T-helper 2 cell treated with Interferon-gamma antibody and Interleukin-4, amounts not matched to agents 5 μg/mL and 100 μg/mL, for 36 hours (primary cell): ENCODE results near the gene SPTBN5.

ENCODE experiments used
- DNase-seq: peaks from one replicate; pipeline ENCODE4 v3.0.0; 2021; ENCODE audit warnings: low spot score
- H3K27ac Mint-ChIP-seq: one replicate; pipeline ENCODE4 v1.8.0; 2021; ENCODE audit warnings: mild to moderate bottlenecking, mixed read lengths
- H3K27me3 Mint-ChIP-seq: one replicate; pipeline ENCODE4 v1.8.0; 2021; ENCODE audit warnings: low read depth, mixed read lengths
- H3K36me3 Mint-ChIP-seq: one replicate; pipeline ENCODE4 v1.8.0; 2021; ENCODE audit warnings: low read depth, mixed read lengths
- H3K4me1 Mint-ChIP-seq: one replicate; pipeline ENCODE4 v1.8.0; 2021; ENCODE audit warnings: low read depth, mixed read lengths
- H3K4me3 Mint-ChIP-seq: one replicate; pipeline ENCODE4 v1.8.0; 2022; ENCODE audit warnings: mild to moderate bottlenecking, moderate library complexity, mixed read lengths
- H3K9me3 Mint-ChIP-seq: one replicate; pipeline ENCODE4 v1.8.0; 2021; ENCODE audit warnings: mixed read lengths

Gene SPTBN5

DNA sequence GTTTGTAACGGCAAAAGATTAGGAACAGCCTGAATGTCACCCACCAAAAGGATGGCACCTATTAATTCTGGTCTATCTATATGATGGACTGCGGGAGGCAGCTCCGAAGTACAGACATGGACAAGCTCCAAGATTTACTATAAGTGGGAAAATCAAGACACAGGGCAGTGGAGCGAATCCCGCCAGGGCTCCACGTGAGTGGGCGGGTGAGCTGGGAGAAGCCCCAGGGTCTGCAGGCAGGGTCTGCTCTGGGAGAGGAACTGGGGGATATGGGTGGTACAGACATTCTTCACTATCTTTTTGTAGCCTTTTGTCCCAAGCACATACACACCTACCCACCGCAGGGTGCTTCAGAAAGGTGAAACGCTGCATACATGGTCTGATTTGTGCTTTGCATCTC, 38.2 kb upstream of the SPTBN5 start:
- no peak overlapping the region for H3K27ac Mint-ChIP-seq
- H3K9me3 Mint-ChIP-seq, result peaks cover 4% of the 10 kb centered on the region
- H3K27me3 Mint-ChIP-seq, result no peaks in the 10 kb centered on the region
- H3K4me1 Mint-ChIP-seq, result peaks cover 35% of the 10 kb centered on the region
- no peak overlapping the region for H3K4me3 Mint-ChIP-seq
- peaks cover 2% of the 10 kb centered on the region for H3K36me3 Mint-ChIP-seq
- no peak for DNase-seq

DNA sequence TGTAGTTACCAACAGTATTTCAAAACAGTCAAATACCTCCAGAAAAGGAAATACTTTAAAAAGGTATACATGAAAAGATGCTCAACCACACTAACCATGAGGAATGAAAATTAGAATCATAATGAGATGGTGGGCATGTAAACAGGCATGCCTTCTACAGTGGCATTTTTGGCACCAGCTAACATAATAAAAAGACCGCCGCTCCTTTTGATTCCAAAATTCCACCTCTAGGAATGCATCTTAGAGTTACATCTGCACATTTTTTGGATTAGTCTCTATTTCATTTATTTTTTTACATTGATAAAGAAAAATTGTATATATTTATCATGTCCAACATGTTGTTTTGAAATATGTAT, 37.0 kb upstream of the SPTBN5 start:
- Mint-ChIP-seq H3K9me3 (peaks cover 4% of the 10 kb centered on the region), H3K36me3 (no peaks in the 10 kb centered on the region), H3K4me3 (no peak overlapping the region), H3K4me1 (peaks cover 31% of the 10 kb centered on the region), H3K27me3 (no peaks in the 10 kb centered on the region), H3K27ac (no peak overlapping the region)
- DNase-seq, result no peak

DNA sequence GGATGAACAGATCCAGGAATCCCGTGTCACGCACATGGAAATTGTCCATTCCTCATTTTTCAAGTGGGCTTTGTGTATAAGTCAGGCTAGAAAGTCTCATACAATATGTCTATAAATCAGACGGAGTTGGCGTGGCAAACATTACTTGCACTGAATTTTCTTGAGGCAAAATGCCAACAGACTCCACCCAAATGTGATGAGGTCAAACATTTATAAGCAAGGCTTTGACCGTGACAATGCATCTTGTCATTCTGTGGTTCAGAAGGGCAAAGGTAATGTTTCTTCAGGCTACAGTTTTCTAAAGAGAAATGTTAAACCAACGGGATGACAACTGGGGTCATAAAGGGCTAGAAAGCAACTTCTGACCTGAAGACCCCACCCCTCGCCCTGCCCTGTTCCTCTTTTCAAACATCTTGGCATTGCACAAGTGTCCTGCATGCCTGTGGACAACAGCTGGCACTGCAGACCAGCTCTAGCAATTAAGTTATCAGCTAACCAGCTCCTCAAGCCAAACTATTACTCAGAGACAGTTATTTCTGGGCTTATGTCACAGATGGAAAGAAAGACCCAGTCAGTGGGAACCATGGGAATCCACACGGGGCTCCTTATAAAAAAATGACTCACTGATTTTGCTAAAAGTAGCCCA, 36.5 kb upstream of the SPTBN5 start:
- no peak for DNase-seq
- no peak overlapping the region for H3K27ac Mint-ChIP-seq
- no peaks in the 10 kb centered on the region for H3K9me3 Mint-ChIP-seq
- peaks cover 26% of the 10 kb centered on the region for H3K4me1 Mint-ChIP-seq
- H3K36me3 Mint-ChIP-seq, result no peaks in the 10 kb centered on the region
- H3K27me3 Mint-ChIP-seq, result no peaks in the 10 kb centered on the region
- no peak overlapping the region for H3K4me3 Mint-ChIP-seq

DNA sequence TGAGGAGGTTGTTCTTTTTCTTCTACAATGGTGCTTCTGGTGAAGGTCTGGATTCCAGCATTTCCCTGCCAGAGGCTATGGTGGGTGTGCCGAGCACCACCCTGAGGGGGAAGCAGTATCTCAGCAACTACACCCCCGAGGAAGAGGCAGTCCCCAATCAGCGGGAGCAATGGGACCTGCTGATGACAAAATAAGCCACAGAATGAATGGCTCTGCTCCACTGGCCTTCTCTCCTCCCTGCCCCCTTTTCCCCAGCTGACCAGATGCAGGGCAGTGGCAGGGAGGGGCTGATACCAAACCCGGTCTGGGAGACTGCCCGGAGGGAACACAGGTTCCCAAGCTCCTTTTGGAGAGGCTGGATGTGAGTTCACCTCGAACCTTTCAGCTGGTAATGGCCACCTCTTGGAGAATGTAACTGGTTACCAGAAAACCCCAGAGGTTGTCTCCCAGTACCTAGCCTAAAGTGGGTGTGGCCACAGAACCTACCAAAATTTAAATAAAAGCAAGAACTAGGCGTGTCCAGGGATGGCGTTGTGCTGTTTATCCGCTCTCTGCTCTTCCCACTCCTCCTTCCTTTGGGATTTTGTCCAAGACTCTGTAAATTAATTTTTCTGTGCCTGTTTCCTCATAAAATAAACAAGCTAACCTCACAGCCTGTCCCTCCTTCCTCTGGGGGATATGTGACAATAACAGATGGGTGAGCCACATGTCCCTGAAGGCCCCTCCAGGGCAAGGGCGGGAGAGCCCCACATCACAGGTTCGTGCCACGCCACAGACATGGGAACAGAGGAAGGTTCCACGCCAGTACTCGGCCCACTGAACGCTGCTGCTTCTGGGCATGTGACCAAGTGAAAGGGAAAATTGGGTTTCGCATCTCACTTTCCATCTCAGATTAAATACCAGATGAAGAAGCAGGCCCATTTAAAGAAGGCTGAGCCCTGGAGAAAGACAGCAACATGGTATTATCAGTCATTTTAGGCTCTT, 35.1 kb upstream of the SPTBN5 start:
- Mint-ChIP-seq H3K27ac (no peak overlapping the region), H3K36me3 (no peaks in the 10 kb centered on the region), H3K27me3 (no peaks in the 10 kb centered on the region), H3K4me3 (no peak overlapping the region), H3K9me3 (no peaks in the 10 kb centered on the region), H3K4me1 (peaks cover 15% of the 10 kb centered on the region)
- no peak for DNase-seq

DNA sequence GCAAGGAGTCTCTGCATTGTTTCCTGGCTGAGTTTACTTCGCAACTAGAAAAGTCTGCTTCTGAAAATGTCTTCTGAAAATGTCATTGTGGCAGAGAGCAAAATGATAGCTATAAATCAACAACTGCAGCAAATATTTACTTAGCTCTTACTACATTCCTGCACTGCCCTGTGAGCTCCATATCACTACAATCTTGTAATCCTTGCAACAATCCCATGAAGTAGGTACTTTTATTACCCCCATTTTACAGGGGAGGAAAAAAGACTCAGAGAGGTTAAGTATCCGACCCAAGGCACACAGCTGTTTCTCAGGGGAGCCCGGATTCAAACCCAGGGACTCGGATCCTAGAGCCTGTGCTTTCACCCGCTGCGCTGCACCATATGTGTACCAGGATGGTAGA, 34.2 kb upstream of the SPTBN5 start:
- Mint-ChIP-seq H3K36me3 (no peaks in the 10 kb centered on the region), H3K27me3 (no peaks in the 10 kb centered on the region), H3K9me3 (no peaks in the 10 kb centered on the region), H3K27ac (no peak overlapping the region), H3K4me1 (peaks cover 20% of the 10 kb centered on the region), H3K4me3 (no peak overlapping the region)
- no peak for DNase-seq

DNA sequence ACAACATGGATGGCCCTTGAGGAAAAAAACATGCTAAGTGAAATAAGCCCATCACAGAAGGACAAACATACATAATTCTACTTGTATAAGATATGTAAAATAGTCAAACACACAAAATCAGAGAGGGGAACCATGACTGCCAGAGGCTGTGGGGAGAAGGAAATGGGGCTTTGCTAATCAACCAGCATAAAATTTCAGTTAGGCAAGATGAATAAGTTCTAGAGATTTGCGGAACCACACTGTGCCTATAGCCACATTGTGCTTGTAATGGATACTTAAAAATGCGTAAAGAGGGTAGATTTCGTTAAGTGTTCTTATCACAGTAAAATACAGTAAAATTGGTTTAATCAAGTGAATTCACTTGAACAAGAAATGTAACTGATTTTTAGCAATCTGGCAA, 33.7 kb upstream of the SPTBN5 start:
- peaks cover 20% of the 10 kb centered on the region for H3K4me1 Mint-ChIP-seq
- H3K4me3 Mint-ChIP-seq, result no peak overlapping the region
- no peaks in the 10 kb centered on the region for H3K36me3 Mint-ChIP-seq
- no peaks in the 10 kb centered on the region for H3K27me3 Mint-ChIP-seq
- no peak overlapping the region for H3K27ac Mint-ChIP-seq
- DNase-seq, result no peak
- H3K9me3 Mint-ChIP-seq, result no peaks in the 10 kb centered on the region

DNA sequence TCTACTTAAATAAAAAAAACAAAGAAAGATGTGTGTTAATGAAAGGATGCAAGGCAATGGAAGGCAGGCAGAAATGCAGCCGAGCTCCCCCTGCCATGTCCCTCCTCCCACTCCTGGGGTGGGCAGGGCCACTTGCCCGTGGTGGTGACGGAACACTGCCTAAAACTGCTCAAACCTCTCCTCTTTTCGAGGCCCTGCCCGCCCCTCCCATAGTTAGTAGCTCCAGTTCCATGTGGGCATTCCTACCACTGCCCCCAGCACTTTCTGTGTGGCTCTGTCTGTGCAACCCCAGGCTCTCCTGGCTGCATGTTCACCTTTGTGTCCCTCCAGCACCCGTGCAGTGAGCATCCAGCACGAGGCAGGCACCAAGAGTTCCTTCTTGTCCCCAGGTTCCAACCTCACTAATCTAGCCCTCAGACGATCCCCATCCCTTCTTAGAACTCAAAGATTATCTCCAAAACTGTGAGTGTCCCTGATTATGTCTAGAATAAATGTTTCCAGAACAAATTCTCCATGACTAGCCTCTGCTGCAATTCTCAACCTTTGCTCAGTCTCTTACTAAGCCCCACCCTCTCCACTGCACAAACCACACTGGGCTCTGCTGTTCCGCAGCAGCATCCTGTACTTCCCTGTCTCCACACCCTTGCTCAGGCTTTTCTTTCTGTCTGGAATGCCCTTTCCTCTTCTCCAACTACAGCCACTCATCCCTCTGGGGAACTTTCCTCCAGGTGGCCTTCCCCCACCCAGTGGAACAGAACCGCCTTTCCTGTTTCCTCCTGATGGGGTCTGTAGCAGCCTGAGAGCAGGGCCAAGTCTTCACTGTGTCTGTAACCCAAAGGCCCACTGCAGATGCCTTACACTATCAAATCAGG, 32.6 kb upstream of the SPTBN5 start:
- Mint-ChIP-seq H3K27ac (peak overlapping the region; percentile 27), H3K4me3 (peak overlapping the region; percentile 16), H3K4me1 (peaks cover 21% of the 10 kb centered on the region), H3K36me3 (no peaks in the 10 kb centered on the region), H3K27me3 (no peaks in the 10 kb centered on the region), H3K9me3 (no peaks in the 10 kb centered on the region)
- DNase-seq, result no peak

DNA sequence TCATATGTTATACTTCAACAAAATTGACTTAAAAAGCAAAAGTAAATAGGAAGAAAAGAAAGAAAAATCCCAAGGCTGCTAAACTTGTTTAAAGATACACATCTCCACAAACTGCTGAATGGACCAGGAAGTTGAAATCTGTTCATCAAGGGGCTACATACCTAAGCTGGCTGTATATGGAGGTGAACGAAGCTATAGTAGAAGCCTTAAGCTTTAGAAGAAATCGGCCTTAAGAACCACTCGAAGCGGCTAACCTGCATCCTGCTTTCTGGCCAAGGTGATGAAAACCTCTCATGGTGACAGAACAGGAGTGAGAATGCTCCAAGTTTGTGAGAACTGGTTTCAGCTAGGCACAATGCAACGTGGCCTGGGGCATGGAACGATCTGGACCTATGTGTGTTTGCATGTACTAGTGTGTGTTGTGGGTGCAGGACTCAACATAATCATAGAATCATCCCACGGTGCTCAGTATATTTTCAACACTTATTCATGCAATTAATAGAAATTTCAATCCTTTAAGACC, 31.3 kb upstream of the SPTBN5 start:
- Mint-ChIP-seq H3K36me3 (no peaks in the 10 kb centered on the region), H3K27ac (no peak overlapping the region), H3K27me3 (no peaks in the 10 kb centered on the region), H3K4me1 (peaks cover 21% of the 10 kb centered on the region), H3K4me3 (no peak overlapping the region), H3K9me3 (no peaks in the 10 kb centered on the region)
- no peak for DNase-seq

DNA sequence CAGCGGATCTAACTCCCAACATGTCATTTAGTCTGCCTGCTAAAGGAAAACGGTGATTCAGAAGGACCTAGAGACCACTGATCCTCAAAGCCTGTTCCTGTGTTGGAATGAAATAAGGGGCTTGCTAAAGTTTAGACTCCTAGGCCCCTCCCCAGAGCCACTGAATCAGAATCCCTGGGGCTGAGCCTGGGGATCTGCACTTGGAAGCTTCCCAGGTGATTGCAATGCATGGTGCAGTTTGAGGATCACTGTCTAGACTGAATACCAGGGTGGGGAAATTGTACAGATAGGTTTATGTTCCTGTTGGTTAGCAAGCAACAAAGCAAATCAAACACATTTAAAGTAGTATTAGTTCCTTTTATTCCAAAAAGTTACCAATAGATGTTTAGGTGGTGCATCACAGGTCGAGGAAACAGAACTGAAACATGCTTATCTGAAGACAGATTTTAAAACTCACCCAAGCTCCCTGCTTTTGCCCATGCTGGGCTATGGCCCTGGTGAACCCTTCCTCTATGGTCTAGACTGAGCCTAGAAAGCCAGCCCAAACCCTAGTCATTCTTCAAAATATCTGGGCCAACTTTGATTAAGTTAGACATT, 29.6 kb upstream of the SPTBN5 start:
- Mint-ChIP-seq H3K4me1 (peaks cover 14% of the 10 kb centered on the region), H3K27me3 (no peaks in the 10 kb centered on the region), H3K27ac (no peak overlapping the region), H3K4me3 (no peak overlapping the region), H3K9me3 (no peaks in the 10 kb centered on the region), H3K36me3 (peaks cover 2% of the 10 kb centered on the region)
- no peak for DNase-seq

DNA sequence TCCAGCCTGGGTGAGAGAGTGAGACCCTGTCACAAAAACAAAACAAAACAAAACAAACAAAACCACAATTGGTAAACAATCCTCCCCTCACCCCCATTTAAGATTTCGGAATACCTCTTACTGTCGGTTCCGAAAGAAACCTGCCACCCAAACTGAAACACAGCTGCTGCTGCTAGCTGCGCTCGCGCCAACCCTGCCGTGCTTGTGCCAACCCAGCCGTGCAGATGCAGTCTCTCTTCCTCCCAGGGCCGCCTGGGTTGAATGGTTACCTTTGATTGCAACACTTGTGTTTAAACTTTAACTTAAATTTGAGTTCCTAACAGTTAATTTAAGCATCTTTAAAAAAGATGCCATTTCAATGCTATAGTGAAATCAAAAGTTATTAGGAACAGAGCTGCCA, 28.5 kb upstream of the SPTBN5 start:
- H3K4me1 Mint-ChIP-seq, result peaks cover 18% of the 10 kb centered on the region
- no peak for DNase-seq
- no peaks in the 10 kb centered on the region for H3K9me3 Mint-ChIP-seq
- H3K27me3 Mint-ChIP-seq, result no peaks in the 10 kb centered on the region
- H3K27ac Mint-ChIP-seq, result no peak overlapping the region
- no peak overlapping the region for H3K4me3 Mint-ChIP-seq
- peaks cover 4% of the 10 kb centered on the region for H3K36me3 Mint-ChIP-seq

DNA sequence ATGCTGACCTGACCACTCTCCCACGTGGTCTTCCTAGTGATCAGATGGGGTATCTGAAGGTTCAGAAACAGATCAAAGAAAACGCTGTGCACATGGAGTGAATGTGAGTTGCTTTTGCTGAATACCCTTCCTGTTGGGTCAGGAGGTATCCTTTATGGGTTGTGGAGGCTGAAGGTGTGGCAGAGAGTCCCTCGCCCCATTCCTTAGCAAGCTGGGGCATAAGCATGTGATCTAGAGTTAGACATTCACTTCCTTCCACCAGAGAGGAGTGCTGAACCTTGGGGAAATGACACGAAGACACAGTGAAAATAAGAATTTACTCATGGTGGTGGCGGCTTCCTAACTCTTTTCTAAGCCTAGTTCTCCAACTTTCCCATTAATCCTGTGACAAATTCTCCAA, 27.8 kb upstream of the SPTBN5 start:
- no peak overlapping the region for H3K4me3 Mint-ChIP-seq

DNA sequence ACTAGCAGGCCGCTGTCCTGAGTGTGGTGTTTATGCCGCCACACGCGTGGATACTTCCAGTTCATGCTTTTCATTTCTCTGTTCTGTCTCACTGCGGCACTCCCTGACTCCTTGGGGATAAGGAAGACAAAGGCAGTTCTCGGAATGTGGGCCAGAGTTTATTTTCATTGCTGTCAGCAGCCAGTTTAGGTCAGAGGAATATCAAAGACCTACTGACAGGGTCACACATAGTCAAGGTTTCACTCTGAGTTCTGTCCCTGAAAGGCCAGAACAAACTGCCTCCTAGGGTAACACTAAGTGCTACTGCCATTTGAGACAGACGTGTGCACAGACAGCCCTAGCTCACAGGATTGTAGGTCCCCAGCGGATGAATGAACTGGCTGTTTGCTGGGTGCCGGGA, 27.3 kb upstream of the SPTBN5 start:
- Mint-ChIP-seq H3K36me3 (peaks cover 4% of the 10 kb centered on the region), H3K27ac (no peak overlapping the region), H3K4me1 (peaks cover 14% of the 10 kb centered on the region), H3K4me3 (no peak overlapping the region), H3K9me3 (no peaks in the 10 kb centered on the region), H3K27me3 (no peaks in the 10 kb centered on the region)
- DNase-seq, result no peak

More for the DNA sequence above, 27.8 kb upstream of the SPTBN5 start:
- Mint-ChIP-seq H3K27ac (no peak overlapping the region), H3K27me3 (no peaks in the 10 kb centered on the region), H3K4me1 (peaks cover 16% of the 10 kb centered on the region), H3K36me3 (peaks cover 4% of the 10 kb centered on the region), H3K9me3 (no peaks in the 10 kb centered on the region)
- no peak for DNase-seq

DNA sequence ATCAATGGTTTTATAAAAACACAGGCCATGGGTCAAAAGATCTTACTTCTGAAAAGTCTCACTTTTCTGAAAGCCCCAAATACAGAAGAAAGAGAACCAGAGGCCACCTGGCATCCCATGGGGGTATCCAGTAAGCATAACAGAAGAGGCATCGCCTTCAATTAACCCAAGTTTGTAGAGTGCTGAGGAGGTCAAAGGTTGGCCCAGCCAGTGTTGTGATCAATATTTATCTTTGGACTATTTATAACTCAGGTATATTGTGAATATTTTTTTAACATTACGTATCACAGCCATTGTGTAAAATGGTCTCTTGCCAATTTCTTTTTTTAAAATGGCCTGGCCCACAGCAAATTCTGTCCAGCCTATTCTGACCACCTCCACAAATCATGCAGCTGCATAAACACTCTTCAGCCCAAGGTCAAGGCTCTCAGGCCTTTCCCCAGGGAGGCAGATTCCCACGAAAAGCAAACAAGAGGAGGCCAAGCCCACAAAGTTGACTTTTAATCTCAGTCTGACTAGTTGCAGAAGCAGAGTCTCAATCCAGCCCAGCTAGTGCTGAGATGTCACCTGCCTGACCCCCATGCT, 26.2 kb upstream of the SPTBN5 start:
- Mint-ChIP-seq H3K4me1 (peaks cover 16% of the 10 kb centered on the region), H3K4me3 (no peak overlapping the region), H3K9me3 (no peaks in the 10 kb centered on the region), H3K36me3 (peaks cover 4% of the 10 kb centered on the region), H3K27me3 (no peaks in the 10 kb centered on the region), H3K27ac (no peak overlapping the region)
- no peak for DNase-seq
